Thymus (tissue), 11 donors: Measurements from ENCODE around the gene SLC14A1. TPM values are rescaled to one million over a fixed set of nuclear protein-coding genes. Genes with fewer than 3 reads are reported as not detected.

Experiments
- DNase-seq, 9 donors: peaks; one replicate each; pipeline ENCODE4 v3.0.0-alpha.2; 2013; ENCODE audit warnings: low spot score in 9 of 9, low read depth in 6 of 9, missing footprints in 1 of 9
- H3K27ac ChIP-seq, 2 donors: one replicate each; pipeline ENCODE4 v1.5.1; 2013; ENCODE audit warnings: control low read depth in 1 of 2, low read depth in 1 of 2, low read length in 1 of 2, mild to moderate bottlenecking in 1 of 2, moderate library complexity in 1 of 2
- H3K27me3 ChIP-seq, 2 donors: one replicate each; pipeline ENCODE4 v1.5.1; 2013; ENCODE audit warnings: low read length in 1 of 2; ENCODE audit not compliant: control insufficient read depth in 2 of 2, insufficient read depth in 1 of 2
- H3K36me3 ChIP-seq, 2 donors: one replicate each; pipeline ENCODE4 v1.5.1; 2013; ENCODE audit warnings: low read length in 1 of 2, mild to moderate bottlenecking in 1 of 2, moderate library complexity in 1 of 2; ENCODE audit not compliant: control insufficient read depth in 2 of 2, insufficient read depth in 2 of 2
- H3K4me1 ChIP-seq, 2 donors: one replicate each; pipeline ENCODE4 v1.5.1; 2013; ENCODE audit warnings: low read length in 2 of 2; ENCODE audit not compliant: control insufficient read depth in 2 of 2, insufficient read depth in 2 of 2
- H3K4me3 ChIP-seq, 2 donors: one replicate each; pipeline ENCODE4 v1.5.1; 2013; ENCODE audit warnings: low read length in 2 of 2, control low read depth in 1 of 2, mild to moderate bottlenecking in 1 of 2
- H3K9me3 ChIP-seq, 2 donors: one replicate each; pipeline ENCODE4 v1.5.1; 2013; ENCODE audit warnings: low read length in 1 of 2, mild to moderate bottlenecking in 1 of 2; ENCODE audit not compliant: control insufficient read depth in 2 of 2, insufficient read depth in 1 of 2
- WGBS: extraction: QIAGEN DNeasy Blood & Tissue Kit; methylation state at CpG from one replicate; pipeline ENCODE4 v1.1.7; 2013; 5-methylcytosine and 5-hydroxymethylcytosine counted together
- polyA plus RNA-seq: library from polyadenylated mRNA; stranded (reverse); fragments of 200-250 nt; gene quantifications from one replicate; pipeline ENCODE4 v1.2.3, GENCODE V29; 2013
- total RNA-seq: library from RNA; stranded (reverse); fragments of 120-200 nt; gene quantifications from one replicate; pipeline ENCODE4 v1.2.4, GENCODE V29; 2013
- donor health status: healthy.

SLC14A1 gene
- total and polyA plus RNA-seq, 2 donors = 2.8 to 3.9 TPM

DNA sequence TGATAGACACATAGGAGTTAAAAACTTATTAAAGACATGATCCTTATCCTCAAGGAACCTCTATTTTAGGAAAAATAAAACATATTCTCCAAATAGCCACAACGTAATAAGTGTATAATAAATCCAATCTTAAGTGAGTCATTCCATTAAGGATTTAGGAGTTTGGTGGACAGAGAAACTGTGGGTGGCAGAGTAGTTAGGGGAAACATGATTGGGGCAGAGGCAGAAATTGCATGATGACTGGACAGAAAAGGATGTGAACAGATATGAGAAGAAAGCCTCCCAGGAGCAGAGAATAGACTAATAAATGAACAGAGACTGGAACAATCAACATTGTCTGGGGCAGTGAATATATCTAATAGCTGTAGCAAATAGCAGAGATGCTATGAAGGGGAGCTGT lies 53.4 kb downstream of the SLC14A1 start:
- H3K4me3 ChIP-seq = no peak overlapping the region
- H3K4me1 ChIP-seq = peaks cover 0 to 6% of the 10 kb centered on the region in 2 donors
- no peak overlapping the region for H3K27ac ChIP-seq
- no peak for DNase-seq
- peaks cover 0 to 12% of the 10 kb centered on the region in 2 donors for H3K27me3 ChIP-seq
- 94% methylated on average over 1 of the region's 1 CpG for WGBS
- no peaks in the 10 kb centered on the region for H3K36me3 ChIP-seq
- no peaks in the 10 kb centered on the region for H3K9me3 ChIP-seq

DNA sequence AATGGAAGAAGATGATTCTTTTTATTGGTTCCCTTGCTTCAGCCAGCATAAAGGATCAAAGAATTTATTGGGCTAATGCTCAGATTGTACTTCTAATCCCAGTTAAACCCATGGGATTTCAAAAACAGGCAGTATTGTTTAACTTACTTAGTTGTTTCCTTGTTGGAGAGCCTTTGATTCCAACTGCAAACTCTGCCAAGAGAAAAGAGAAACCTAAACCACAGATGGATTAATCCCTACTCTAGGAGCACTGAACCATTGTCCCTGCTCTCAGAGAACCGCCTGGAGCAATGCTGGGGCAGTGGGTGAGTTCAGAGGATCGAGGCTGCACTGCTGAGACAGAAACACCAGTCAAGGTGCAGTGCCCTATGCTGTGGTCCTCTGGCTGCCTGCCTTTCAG lies 56.6 kb downstream of the SLC14A1 start:
- 87% methylated on average over 2 of the region's 2 CpGs for WGBS
- H3K9me3 ChIP-seq = no peaks in the 10 kb centered on the region
- peaks cover 0 to 6% of the 10 kb centered on the region in 2 donors for H3K27me3 ChIP-seq
- DNase-seq = no peak
- H3K27ac ChIP-seq = no peak overlapping the region
- H3K36me3 ChIP-seq = no peaks in the 10 kb centered on the region
- peaks cover 0 to 8% of the 10 kb centered on the region in 2 donors for H3K4me1 ChIP-seq
- no peak overlapping the region for H3K4me3 ChIP-seq

DNA sequence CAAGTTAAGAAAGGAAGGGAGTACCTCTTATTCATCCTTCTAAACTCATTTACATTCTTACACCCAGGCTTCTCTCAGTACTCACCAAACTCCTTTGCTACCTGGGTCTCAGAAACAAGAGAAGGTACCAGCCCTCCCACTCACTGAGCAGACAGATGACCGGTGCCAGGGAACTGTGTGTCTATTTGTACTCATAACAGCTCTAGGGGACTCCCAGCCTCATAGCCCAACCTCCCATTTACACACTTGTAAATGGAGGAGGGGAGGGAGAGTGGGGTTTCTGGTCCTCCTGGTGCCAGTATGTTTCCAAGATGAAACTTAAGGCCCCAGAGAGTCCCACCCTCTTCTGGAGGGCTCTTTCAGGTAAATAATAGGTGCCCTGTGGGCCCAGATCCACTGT lies 58.7 kb downstream of the SLC14A1 start:
- WGBS = 88% methylated on average over 1 of the region's 1 CpG
- H3K27me3 ChIP-seq = peaks cover 0 to 2% of the 10 kb centered on the region in 2 donors
- H3K27ac ChIP-seq = no peak overlapping the region
- no peak for DNase-seq
- H3K4me3 ChIP-seq = no peak overlapping the region
- no peaks in the 10 kb centered on the region for H3K36me3 ChIP-seq
- no peaks in the 10 kb centered on the region for H3K9me3 ChIP-seq
- peaks cover 0 to 2% of the 10 kb centered on the region in 2 donors for H3K4me1 ChIP-seq

DNA sequence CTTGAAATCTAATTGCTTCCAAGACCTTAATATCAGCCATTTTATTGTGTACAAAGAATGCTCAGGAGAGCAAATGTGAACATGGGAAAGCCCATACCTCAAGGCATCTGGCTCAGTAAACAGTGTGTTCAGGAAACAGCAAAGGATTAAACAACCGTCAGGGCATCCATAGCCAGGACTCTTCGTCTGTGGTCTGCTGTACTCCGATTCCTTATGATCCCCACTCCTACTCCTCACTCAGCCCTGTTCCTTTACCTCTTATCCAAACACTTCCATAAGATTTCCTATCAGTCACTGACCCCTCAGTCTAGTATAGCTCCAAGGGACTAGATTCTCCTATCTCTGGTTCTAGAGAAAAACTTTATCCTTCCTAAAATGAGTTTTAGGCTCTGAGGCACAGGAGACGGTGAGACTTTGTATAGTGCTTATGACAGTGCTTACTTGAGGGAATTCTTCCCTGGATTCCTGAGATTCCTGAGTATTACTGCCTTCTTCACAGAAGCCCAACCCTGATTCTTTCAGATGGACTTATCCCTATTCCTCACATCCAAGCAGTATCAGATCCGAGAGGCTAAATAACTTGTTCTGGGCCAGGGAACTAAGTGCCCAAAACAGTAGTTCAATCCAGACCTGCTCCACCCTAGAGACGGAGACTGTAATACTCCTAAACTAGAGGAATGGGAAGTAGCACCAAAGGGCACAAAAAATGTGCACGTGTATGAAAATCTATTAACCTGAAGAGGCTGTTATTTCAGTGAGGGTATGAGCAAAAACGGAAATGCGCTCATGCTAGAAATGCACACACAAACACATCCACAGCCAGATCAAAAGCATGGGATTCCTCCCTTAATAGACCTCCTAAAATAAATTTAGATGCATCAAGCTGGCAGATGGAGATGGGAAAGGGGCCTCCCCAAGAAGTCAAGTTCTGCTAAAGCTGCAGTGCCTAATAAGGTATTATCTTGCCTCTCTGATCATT lies 59.4 kb downstream of the SLC14A1 start:
- Histone ChIP-seq H3K27ac (no peak overlapping the region), H3K36me3 (no peaks in the 10 kb centered on the region), H3K4me1 (peaks cover 0 to 2% of the 10 kb centered on the region in 2 donors), H3K27me3 (peaks cover 0 to under 1% of the 10 kb centered on the region in 2 donors), H3K4me3 (no peak overlapping the region), H3K9me3 (no peaks in the 10 kb centered on the region)
- WGBS = 89% methylated on average over 9 of the region's 9 CpGs
- DNase-seq = no peak

DNA sequence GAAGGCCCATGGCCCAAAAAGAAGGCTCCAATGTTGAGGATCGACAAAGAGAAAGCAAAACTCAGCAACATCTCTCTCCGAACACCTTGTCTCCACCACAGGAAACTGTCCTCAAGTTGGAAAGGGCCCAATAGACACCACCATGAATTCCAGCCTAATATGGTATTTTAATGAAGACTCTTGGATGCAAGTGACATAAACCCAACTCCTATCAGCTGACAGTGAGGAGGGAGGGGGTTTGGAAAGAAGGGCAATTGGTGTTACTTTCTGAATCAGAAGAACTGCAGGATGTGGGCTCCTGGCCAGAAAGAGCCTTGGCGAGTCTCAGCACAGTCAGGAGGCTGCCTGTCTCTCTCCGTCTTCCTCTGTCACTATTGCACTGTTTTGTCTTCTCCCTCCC lies 61.2 kb downstream of the SLC14A1 start:
- 40% methylated on average over 4 of the region's 4 CpGs for WGBS
- H3K36me3 ChIP-seq = no peaks in the 10 kb centered on the region
- H3K27ac ChIP-seq = no peak overlapping the region
- H3K27me3 ChIP-seq = no peaks in the 10 kb centered on the region
- no peaks in the 10 kb centered on the region for H3K9me3 ChIP-seq
- DNase-seq = no peak
- peaks cover 0 to 2% of the 10 kb centered on the region in 2 donors for H3K4me1 ChIP-seq
- H3K4me3 ChIP-seq = no peak overlapping the region

DNA sequence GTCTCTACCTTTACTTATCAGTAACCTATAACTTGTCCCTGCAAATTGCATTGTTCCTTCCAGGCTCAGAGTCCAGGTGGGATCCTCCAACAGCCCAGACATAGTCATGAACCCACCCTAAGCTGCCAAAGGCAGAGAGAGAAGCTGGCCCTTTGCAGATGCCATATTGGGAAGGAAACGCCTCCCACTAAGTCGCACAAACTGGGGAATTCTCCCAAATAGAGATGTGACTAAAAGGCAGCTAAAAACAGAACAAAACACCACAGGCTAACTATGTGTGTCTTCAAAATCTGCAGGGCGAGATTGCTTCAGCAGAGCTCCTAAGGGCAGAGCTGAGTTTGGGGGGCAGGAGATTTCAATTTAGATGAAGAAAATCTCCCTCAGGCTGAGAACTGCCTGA lies 63.0 kb downstream of the SLC14A1 start:
- WGBS = 98% methylated on average over 3 of the region's 3 CpGs
- Histone ChIP-seq H3K4me3 (no peak overlapping the region), H3K4me1 (peaks cover 0 to 2% of the 10 kb centered on the region in 2 donors), H3K27ac (no peak overlapping the region), H3K36me3 (no peaks in the 10 kb centered on the region), H3K9me3 (no peaks in the 10 kb centered on the region), H3K27me3 (no peaks in the 10 kb centered on the region)
- no peak for DNase-seq

DNA sequence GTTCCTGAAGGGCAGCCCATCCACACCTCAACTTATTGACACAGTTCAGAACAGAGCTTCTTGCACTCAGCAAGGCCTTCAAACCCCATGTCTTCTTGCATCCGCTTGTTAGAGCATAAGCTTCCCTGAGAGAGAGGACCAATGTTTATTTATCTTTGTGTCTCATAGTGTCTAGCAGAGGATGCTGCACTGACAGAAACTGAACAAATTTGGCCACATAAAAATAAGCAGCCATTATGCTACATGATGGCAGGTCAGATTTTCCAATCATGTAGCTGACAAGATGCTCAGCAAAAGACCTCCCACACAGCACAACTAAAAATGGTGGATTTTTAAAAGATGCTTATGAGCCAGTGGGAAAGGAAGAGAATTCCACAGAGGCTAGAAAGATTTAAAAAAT lies 63.4 kb downstream of the SLC14A1 start:
- Histone ChIP-seq H3K9me3 (no peaks in the 10 kb centered on the region), H3K27ac (no peak overlapping the region), H3K4me3 (no peak overlapping the region), H3K36me3 (no peaks in the 10 kb centered on the region), H3K27me3 (no peaks in the 10 kb centered on the region), H3K4me1 (peaks cover 0 to 2% of the 10 kb centered on the region in 2 donors)
- no peak for DNase-seq
- WGBS = 96% methylated on average over 1 of the region's 1 CpG

DNA sequence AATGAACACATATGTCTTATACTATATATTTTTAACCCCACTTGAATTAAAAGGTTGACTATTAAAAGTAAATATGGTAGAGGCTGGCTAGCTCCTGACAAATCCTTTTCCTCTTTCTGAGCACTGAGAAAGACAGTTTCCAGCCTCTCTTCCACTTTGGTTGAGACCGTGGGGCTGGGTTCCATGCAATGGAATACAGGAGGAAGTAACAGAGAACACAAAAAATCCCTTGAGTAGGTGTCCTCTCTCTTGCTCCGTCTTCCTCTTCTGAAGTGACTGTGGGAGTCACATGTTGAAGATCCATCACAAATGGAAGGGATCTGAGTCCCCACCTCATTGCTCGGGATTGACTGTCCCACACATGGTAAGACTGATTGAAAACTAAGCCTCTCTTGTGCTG lies 64.9 kb downstream of the SLC14A1 start:
- WGBS = over 99% methylated on average over 3 of the region's 3 CpGs

DNA sequence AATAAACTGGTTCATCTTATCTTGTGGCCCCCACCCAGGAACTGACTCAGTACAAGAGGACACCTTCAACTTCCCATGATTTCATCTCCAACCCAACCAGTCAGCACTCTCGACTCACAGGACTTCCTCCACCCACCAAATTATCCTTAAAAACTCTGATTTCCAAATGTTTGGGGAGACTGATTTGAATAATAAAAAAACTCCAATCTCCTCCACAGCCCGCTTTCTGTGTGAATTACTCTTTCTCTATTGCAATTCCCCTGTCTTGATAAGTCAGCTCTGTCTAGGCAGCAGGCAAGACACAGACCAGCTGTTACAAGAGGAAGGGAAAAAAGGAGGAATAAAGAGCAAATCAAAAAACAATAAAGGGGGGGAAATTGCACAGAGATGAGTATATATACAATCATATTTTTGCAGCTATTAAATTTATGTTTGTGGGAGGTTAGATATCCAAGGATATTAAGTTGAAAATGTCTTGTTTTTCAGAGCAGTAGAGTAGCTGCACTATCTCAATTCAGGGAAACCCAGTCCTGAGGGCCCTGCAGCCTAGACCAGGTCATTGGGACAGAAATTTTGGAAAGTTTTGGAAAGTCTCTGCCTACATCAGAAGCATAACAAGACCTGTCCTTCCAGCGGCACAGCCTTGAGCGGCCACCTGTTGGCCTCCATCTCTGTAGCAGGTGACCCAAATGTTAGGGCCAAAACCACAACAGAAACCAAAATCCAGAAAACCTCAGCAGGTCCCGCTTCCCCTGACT lies 68.7 kb downstream of the SLC14A1 start:
- WGBS = 92% methylated on average over 5 of the region's 5 CpGs
- Histone ChIP-seq H3K9me3 (no peaks in the 10 kb centered on the region), H3K27me3 (no peaks in the 10 kb centered on the region), H3K4me3 (no peak overlapping the region), H3K27ac (no peak overlapping the region), H3K4me1 (no peaks in the 10 kb centered on the region), H3K36me3 (no peaks in the 10 kb centered on the region)
- no peak for DNase-seq

More for the DNA sequence above, 64.9 kb downstream of the SLC14A1 start:
- H3K4me3 ChIP-seq = no peak overlapping the region
- DNase-seq = no peak
- H3K27ac ChIP-seq = no peak overlapping the region
- H3K4me1 ChIP-seq = peaks cover 0 to 2% of the 10 kb centered on the region in 2 donors
- no peaks in the 10 kb centered on the region for H3K27me3 ChIP-seq
- no peaks in the 10 kb centered on the region for H3K36me3 ChIP-seq
- H3K9me3 ChIP-seq = no peaks in the 10 kb centered on the region
